H1 (cell line): ENCODE data around the gene CACNA2D3.

Experiments
- CTCF ChIP-seq, 3 experiments: IDR thresholded peaks; 1 replicate in 2 of 3; 2 replicates in 1 of 3; pipeline versions ENCODE4 v1.5.1 to v1.6.1; 2011; ENCODE audit warnings: low read length in 3 of 3, mild to moderate bottlenecking in 3 of 3, inconsistent platforms in 2 of 3, low read depth in 1 of 3, moderate library complexity in 1 of 3; ENCODE audit not compliant: insufficient read depth in 1 of 3; ENCODE audit errors: control extremely low read depth in 1 of 3
- GABPA ChIP-seq: IDR thresholded peaks from 2 replicates; pipeline ENCODE4 v1.6.1; 2011; ENCODE audit warnings: mild to moderate bottlenecking, low read length, moderate library complexity, borderline replicate concordance; ENCODE audit not compliant: insufficient read depth
- POLR2A ChIP-seq, 2 experiments: IDR thresholded peaks; 1 replicate in 1 of 2; 2 replicates in 1 of 2; pipeline ENCODE4 v1.6.1; 2011; ENCODE audit warnings: low read depth in 2 of 2, low read length in 2 of 2, mild to moderate bottlenecking in 2 of 2; ENCODE audit errors: control extremely low read depth in 1 of 2
- POLR2AphosphoS5 ChIP-seq: IDR thresholded peaks from 2 replicates; pipeline ENCODE4 v1.6.1; 2011; ENCODE audit warnings: low read depth, low read length
- YY1 ChIP-seq: IDR thresholded peaks from 2 replicates; pipeline ENCODE4 v1.6.1; 2011; ENCODE audit warnings: low read depth, mild to moderate bottlenecking, low read length

DNA sequence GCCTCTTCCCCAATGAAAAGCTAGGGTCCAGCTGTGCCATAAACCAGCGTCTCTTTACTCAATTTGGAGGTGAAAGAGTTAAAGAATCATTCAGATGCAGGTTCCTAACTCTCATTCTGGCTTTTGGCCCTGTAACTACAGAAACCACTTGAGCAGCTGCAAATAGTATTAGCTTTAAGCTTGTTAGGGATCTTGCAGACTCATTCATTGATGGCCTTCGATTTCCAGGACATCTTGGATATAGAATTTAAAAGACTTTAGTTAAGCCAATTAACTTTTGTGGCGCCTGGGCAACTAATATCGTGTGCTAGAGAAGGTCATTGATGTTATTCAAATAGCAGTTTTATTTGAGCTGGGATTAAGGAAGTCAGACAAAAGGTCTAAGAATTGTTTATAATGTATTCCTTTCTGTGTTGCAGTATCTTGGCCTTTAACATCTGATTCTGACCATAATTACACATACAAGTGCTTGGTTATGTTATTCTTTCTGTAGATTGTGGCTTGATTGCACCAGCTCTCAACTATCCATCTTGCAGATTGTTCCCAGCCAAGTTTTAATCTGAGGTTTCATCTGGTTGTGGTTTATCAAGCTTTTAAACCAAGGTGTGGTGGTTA is 185.3 kb downstream of the CACNA2D3 start:
- no peak for TF ChIP-seq GABPA
- TF ChIP-seq POLR2A (IDR thresholded peaks at IDR 0.05; ENCODE audit: control extremely low read depth in 1 of 2, low read depth in 2 of 2, low read length in 2 of 2), result no peak
- no peak for TF ChIP-seq POLR2AphosphoS5
- no peak for TF ChIP-seq CTCF (IDR thresholded peaks at IDR 0.05; ENCODE audit: control extremely low read depth in 1 of 3, insufficient read depth in 1 of 3, low read depth in 1 of 3, low read length in 3 of 3)
- no peak for TF ChIP-seq YY1
